HepG2 (cell line): ENCODE measurements around the gene PRKAR1A. TPM values are rescaled to one million over a fixed set of nuclear protein-coding genes. Genes with fewer than 3 reads are reported as not detected.

ENCODE experiments used
- ARID5B ChIP-seq: IDR thresholded peaks from 2 replicates; pipeline ENCODE4 v1.4.0; 2020; ENCODE audit warnings: mild to moderate bottlenecking, missing genetic modification reagents
- CHD4 ChIP-seq: fragments of 200-600 bp; sonication (generic); IDR thresholded peaks from 2 replicates; pipeline ENCODE4 v1.7.0; 2017; ENCODE audit warnings: mild to moderate bottlenecking, low read length, borderline replicate concordance
- HOXA3 ChIP-seq: sonication (generic); formaldehyde crosslinking; IDR thresholded peaks from 2 replicates; pipeline ENCODE4 v1.5.0; 2020; ENCODE audit warnings: missing genetic modification reagents
- MIER3 ChIP-seq: IDR thresholded peaks from 2 replicates; pipeline ENCODE4 v1.6.1; 2016; ENCODE audit warnings: missing compliant biosample characterization, borderline replicate concordance
- SIX1 ChIP-seq: sonication (generic); formaldehyde crosslinking; IDR thresholded peaks from 2 replicates; pipeline ENCODE4 v1.4.0; 2020; ENCODE audit warnings: missing genetic modification reagents, borderline replicate concordance
- SKIL ChIP-seq: sonication (generic); formaldehyde crosslinking; IDR thresholded peaks from 2 replicates; pipeline ENCODE4 v1.8.0; 2022; ENCODE audit warnings: missing genetic modification reagents, mild to moderate bottlenecking, moderate library complexity, borderline replicate concordance
- SNAPC2 ChIP-seq: sonication (generic); formaldehyde crosslinking; IDR thresholded peaks from 2 replicates; pipeline ENCODE4 v1.8.1; 2022; ENCODE audit warnings: mild to moderate bottlenecking, missing genetic modification reagents
- ZBTB14 ChIP-seq: sonication (generic); formaldehyde crosslinking; IDR thresholded peaks from 2 replicates; pipeline ENCODE4 v1.4.0; 2020; ENCODE audit warnings: missing genetic modification reagents
- ZFP1 ChIP-seq: IDR thresholded peaks from 2 replicates; pipeline ENCODE4 v1.6.1; 2016
- ZHX1 ChIP-seq: sonication (generic); formaldehyde crosslinking; IDR thresholded peaks from 2 replicates; pipeline ENCODE4 v1.8.1; 2022; ENCODE audit warnings: low read depth, mild to moderate bottlenecking, missing genetic modification reagents
- ZNF468 ChIP-seq: sonication (generic); formaldehyde crosslinking; IDR thresholded peaks from 2 replicates; pipeline ENCODE4 v1.8.0; 2022; ENCODE audit warnings: mild to moderate bottlenecking, moderate library complexity, missing genetic modification reagents
- ZNF577 ChIP-seq: sonication (generic); formaldehyde crosslinking; IDR thresholded peaks from 2 replicates; pipeline ENCODE4 v1.4.0; 2020; ENCODE audit warnings: mild to moderate bottlenecking, low read depth, missing genetic modification reagents, borderline replicate concordance
- ZNF619 ChIP-seq: sonication (generic); formaldehyde crosslinking; IDR thresholded peaks from 2 replicates; pipeline ENCODE4 v1.4.0; 2020; ENCODE audit warnings: mild to moderate bottlenecking, missing genetic modification reagents
- ZNF639 ChIP-seq: conservative IDR thresholded peaks from 2 replicates; pipeline ENCODE4 v1.6.1; 2018; ENCODE audit warnings: missing genetic modification reagents
- ZNF713 ChIP-seq: sonication (generic); formaldehyde crosslinking; IDR thresholded peaks from 2 replicates; pipeline ENCODE4 v1.4.0; 2020; ENCODE audit warnings: mild to moderate bottlenecking, missing genetic modification reagents
- ZNF749 ChIP-seq: sonication (generic); formaldehyde crosslinking; IDR thresholded peaks from 2 replicates; pipeline ENCODE4 v1.8.0; 2022; ENCODE audit warnings: mild to moderate bottlenecking, missing genetic modification reagents, moderate library complexity, borderline replicate concordance
- ZSCAN29 ChIP-seq: sonication (generic); formaldehyde crosslinking; conservative IDR thresholded peaks from 2 replicates; pipeline ENCODE4 v1.4.0; 2020; ENCODE audit warnings: mild to moderate bottlenecking, missing genetic modification reagents
- polyA plus RNA-seq, 8 experiments: library from polyadenylated mRNA; depleted of rRNA in 3 of 8; stranded (reverse) in 7 of 8; unstranded in 1 of 8; fragments of >200 nt; fragmentation: Illumina TruSeq in 4 of 8; extraction: Trizol in 4 of 8; gene quantifications; 2 replicates each; pipeline versions ENCODE4 v1.2.1 to v1.2.3, GENCODE V29; 2011 to 2016; ENCODE audit warnings: low read depth in 4 of 8, missing spikeins in 1 of 8, mixed read lengths in 1 of 8; ENCODE audit not compliant: insufficient read depth in 1 of 8
- total RNA-seq, 5 experiments: library from RNA; depleted of rRNA; stranded (reverse); fragments of >200 nt; fragmentation: Illumina TruSeq; extraction: Trizol; gene quantifications; 2 replicates each; pipeline ENCODE4 v1.2.3, GENCODE V29; 2016; ENCODE audit warnings: low read depth in 1 of 5

PRKAR1A gene
- total and polyA plus RNA-seq, 2 of the 13 experiments (the other 11 are each of a cell fraction or from before 2014, with no cell fraction given): 265 to 266 TPM

- TF ChIP-seq ZSCAN29 (CRISPR knock-in tag): no peak; the same call in 1 of the 2 replicates
- no peak for TF ChIP-seq ZHX1 (CRISPR knock-in tag)
- TF ChIP-seq ZNF577 (CRISPR knock-in tag): no peak
- no peak; the same call in 1 of the 2 replicates for TF ChIP-seq ZNF749 (CRISPR knock-in tag)
- TF ChIP-seq ZNF713: peak; percentile 65; the same call in 1 of the 2 replicates
- peak; percentile 66; the same call in 1 of the 2 replicates for TF ChIP-seq ZNF639 (CRISPR knock-in tag)
- TF ChIP-seq HOXA3 (CRISPR knock-in tag): peak; percentile 72
- TF ChIP-seq SIX1 (CRISPR knock-in tag): peak; percentile 91; the same call in 1 of the 2 replicates
- TF ChIP-seq SKIL (CRISPR knock-in tag): peak; percentile 86
- peak; percentile 57; the same call in 1 of the 2 replicates for TF ChIP-seq MIER3 (CRISPR knock-in tag)
- 0 out of 2 replicates have a peak, but pooled peaks have one; percentile 30 for TF ChIP-seq ZFP1 (CRISPR knock-in tag)
- no peak for TF ChIP-seq ZNF468 (CRISPR knock-in tag)
- TF ChIP-seq ZBTB14 (CRISPR knock-in tag): no peak
- TF ChIP-seq ARID5B: peak; percentile 39; the same call in 1 of the 2 replicates
- peak; percentile 73; the same call in 1 of the 2 replicates for TF ChIP-seq ZNF619 (CRISPR knock-in tag)
- peak; percentile 24; the same call in 1 of the 2 replicates for TF ChIP-seq CHD4
- TF ChIP-seq SNAPC2 (CRISPR knock-in tag): no peak
Measured at GRCh38 chr17:68511671-68512246, 471 bp upstream of the PRKAR1A start (continued).
